Esophagus muscularis mucosa (tissue), 4 donors: Measurements from ENCODE around the gene INSM2. TPM values are rescaled to one million over a fixed set of nuclear protein-coding genes. Genes with fewer than 3 reads are reported as not detected.

ENCODE experiments used
- DNase-seq: peaks from one replicate; pipeline ENCODE4 v3.0.0-alpha.2; 2017; ENCODE audit errors: extremely low spot score
- H3K27ac ChIP-seq, 4 donors: fragments of 200-600 bp; sonication (generic); replicated peaks in 1 of 4; 1 replicate in 3 of 4; 2 replicates in 1 of 4; pipeline ENCODE4 v1.5.1; 2016 to 2019; ENCODE audit warnings: mild to moderate bottlenecking in 1 of 4
- H3K27me3 ChIP-seq, 4 donors: fragments of 200-600 bp; sonication (generic); one replicate each; pipeline versions ENCODE4 v1.5.1 to v1.6.0; 2016 to 2019
- H3K36me3 ChIP-seq, 4 donors: fragments of 200-600 bp; sonication (generic); one replicate each; pipeline ENCODE4 v1.5.1; 2016 to 2019
- H3K4me1 ChIP-seq, 4 donors: fragments of 200-600 bp; sonication (generic); one replicate each; pipeline ENCODE4 v1.5.1; 2016 to 2019
- H3K4me3 ChIP-seq, 4 donors: fragments of 200-600 bp; sonication (generic); 1 replicate in 2 of 4; 2 replicates in 2 of 4; pipeline ENCODE4 v1.5.1; 2016 to 2019; ENCODE audit warnings: mild to moderate bottlenecking in 4 of 4, moderate library complexity in 1 of 4
- H3K9me3 ChIP-seq, 4 donors: fragments of 200-600 bp; sonication (generic); 1 replicate in 3 of 4; 2 replicates in 1 of 4; pipeline ENCODE4 v1.5.1; 2016 to 2019
- CTCF ChIP-seq, 3 experiments: fragments of 200-600 bp in 2 of 3; fragments of 450-650 bp in 1 of 3; sonication (generic) in 2 of 3; IDR thresholded peaks; one replicate each; pipeline ENCODE4 v1.5.1; 2017 to 2019; ENCODE audit warnings: antibody characterized with exemption in 3 of 3, mild to moderate bottlenecking in 2 of 3, moderate library complexity in 1 of 3
- EP300 ChIP-seq: sonication (generic); formaldehyde crosslinking; IDR thresholded peaks from one replicate; pipeline ENCODE4 v1.6.1; 2017; ENCODE audit warnings: antibody characterized with exemption
- POLR2A ChIP-seq: fragments of 450-650 bp; IDR thresholded peaks from one replicate; pipeline ENCODE4 v1.6.1; 2017; ENCODE audit warnings: antibody characterized with exemption, moderate library complexity, mild to moderate bottlenecking, low read depth
- POLR2AphosphoS5 ChIP-seq, 2 donors: sonication (generic); formaldehyde crosslinking; IDR thresholded peaks; one replicate each; pipeline ENCODE4 v1.6.1; 2017; ENCODE audit warnings: antibody characterized with exemption in 2 of 2
- WGBS: methylation state at CpG from one replicate; pipeline ENCODE4 v1.1.5; 2018; 5-methylcytosine and 5-hydroxymethylcytosine counted together
- intact Hi-C: fragments of 100-400 bp; cut with DNase I; formaldehyde crosslinking; loops from one replicate; pipeline ENCODE4 v1.15.1; 2023
- total RNA-seq, 4 donors: library from RNA; depleted of rRNA; stranded (reverse); fragments of >200 nt; gene quantifications; one replicate each; pipeline versions ENCODE4 v1.1.0 to v1.2.1, GENCODE V29; 2016

The INSM2 gene
- not detected for total RNA-seq

GRCh38 chr14:35533357-35534207 lies at the start of gene INSM2:
Gene INSM2, plus strand, starts transcription at chr14:35534164. Its CDS starts 89 bp downstream, at chr14:35534253.
- no peak for DNase-seq
- H3K4me1 ChIP-seq, result peaks cover 29 to 31% (median 30%) of the 10 kb centered on the region in 4 donors

GRCh38 chr14:35492569-35493014 lies 41.4 kb upstream of the INSM2 start:
- intact Hi-C loops, result no loop called here

More at GRCh38 chr14:35533357-35534207, at the start of gene INSM2:
- H3K9me3 ChIP-seq, result no peaks in the 10 kb centered on the region
- H3K36me3 ChIP-seq, result peaks cover 0 to 12% (median 3%) of the 10 kb centered on the region in 4 donors
- peak within 1 kb of the TSS; percentile 55 to 64 (median 58) for H3K4me3 ChIP-seq
- TF ChIP-seq CTCF (IDR thresholded peaks at IDR 0.05) (no peak), POLR2AphosphoS5 (IDR thresholded peaks at IDR 0.05) (no peak), EP300 (no peak), POLR2A (no peak)
- WGBS, result 2% methylated on average over 16 of the region's 100 CpGs
- H3K27ac ChIP-seq, result no peak within 1 kb of the TSS
- peaks cover 24 to 64% (median 37%) of the 10 kb centered on the region in 4 donors for H3K27me3 ChIP-seq
- intact Hi-C loops, result no loop called here

DNA sequence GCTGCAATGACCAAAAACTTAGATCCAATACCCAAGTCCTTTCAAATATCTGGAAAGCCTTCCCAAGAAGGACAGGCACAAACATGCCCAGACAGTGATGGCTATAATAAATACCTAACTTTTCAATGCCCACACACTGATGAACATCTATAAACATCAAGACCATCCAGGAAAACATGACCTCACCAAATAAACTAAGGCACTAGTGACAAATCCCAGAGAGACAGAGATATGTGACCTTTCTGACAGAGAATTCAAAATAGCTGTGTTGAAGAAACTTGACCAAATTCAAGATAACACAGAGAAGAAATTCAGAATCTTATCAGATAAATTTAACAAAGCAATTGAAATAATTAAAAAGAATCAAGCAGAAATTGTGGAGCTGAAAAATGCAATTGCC lies 38.7 kb upstream of the INSM2 start:
- H3K27me3 ChIP-seq, result peaks cover 0 to 4% (median 0%) of the 10 kb centered on the region in 4 donors
- peaks cover 0 to 25% (median 20%) of the 10 kb centered on the region in 4 donors for H3K9me3 ChIP-seq
- no peaks in the 10 kb centered on the region for H3K4me1 ChIP-seq
- H3K4me3 ChIP-seq, result no peak overlapping the region
- no peak for DNase-seq
- no peak overlapping the region for H3K27ac ChIP-seq
- no peak for TF ChIP-seq POLR2AphosphoS5 (IDR thresholded peaks at IDR 0.05)
- no peak for TF ChIP-seq CTCF (IDR thresholded peaks at IDR 0.05)
- TF ChIP-seq EP300, result no peak
- no peak for TF ChIP-seq POLR2A
- no peaks in the 10 kb centered on the region for H3K36me3 ChIP-seq
- intact Hi-C loops, result no loop called here

More at GRCh38 chr14:35492569-35493014, 41.4 kb upstream of the INSM2 start:
- Histone ChIP-seq H3K9me3 (peaks cover 0 to 30% (median 22%) of the 10 kb centered on the region in 4 donors), H3K4me1 (no peaks in the 10 kb centered on the region), H3K4me3 (no peak overlapping the region), H3K36me3 (no peaks in the 10 kb centered on the region), H3K27ac (no peak overlapping the region), H3K27me3 (no peaks in the 10 kb centered on the region)
- TF ChIP-seq POLR2AphosphoS5 (IDR thresholded peaks at IDR 0.05) (no peak), EP300 (no peak), POLR2A (no peak), CTCF (IDR thresholded peaks at IDR 0.05) (no peak)
- no peak for DNase-seq

GRCh38 chr14:35499180-35499579 lies 34.8 kb upstream of the INSM2 start:
- Histone ChIP-seq H3K27me3 (peaks cover 0 to 10% (median 0%) of the 10 kb centered on the region in 4 donors), H3K36me3 (no peaks in the 10 kb centered on the region), H3K27ac (no peak overlapping the region), H3K4me3 (no peak overlapping the region), H3K9me3 (no peaks in the 10 kb centered on the region), H3K4me1 (no peaks in the 10 kb centered on the region)
- no peak for DNase-seq
- TF ChIP-seq POLR2A (no peak), CTCF (IDR thresholded peaks at IDR 0.05) (no peak), EP300 (no peak), POLR2AphosphoS5 (IDR thresholded peaks at IDR 0.05) (no peak)
- intact Hi-C loops, result no loop called here
- 93% methylated on average over 2 of the region's 2 CpGs for WGBS
